IMR-90 (cell line): ENCODE data around the gene CAST. TPM values are rescaled to one million over a fixed set of nuclear protein-coding genes. Genes with fewer than 3 reads are reported as not detected.

Source experiments
- ATAC-seq: fragments of 200-7000 bp; cut with Tn5 transposase; 2 replicates; pipeline ENCODE4 v1.9.1; 2020; ENCODE audit warnings: low read depth, mild to moderate bottlenecking, moderate library complexity
- BruUV-seq: library from RNA; stranded (reverse); fragments of 400-500 nt; replicated peaks from 2 replicates; lab custom pipeline; 2021; lab: Mats Ljungman, UMichigan
- CTCF ChIA-PET: fragments of 300-600 bp; formaldehyde crosslinking; extraction: SDS; loops from one replicate; lab custom pipeline; 2021; ENCODE audit warnings: antibody characterized with exemption; lab: Yijun Ruan, JAX
- POLR2A ChIA-PET: fragments of 300-600 bp; sonication (Branson Sonifier 250); formaldehyde crosslinking; loops from one replicate; lab custom pipeline; 2022; ENCODE audit warnings: antibody characterized with exemption; ENCODE audit not compliant: unreplicated experiment; lab: Charles Lee
- DNase-seq: peaks from one replicate; pipeline ENCODE4 v3.0.0; 2013
- H2AFZ ChIP-seq: replicated peaks from 2 replicates; pipeline ENCODE3; 2013; ENCODE audit warnings: low read length, mild to moderate bottlenecking; ENCODE audit not compliant: poor library complexity
- H2AK5ac ChIP-seq: 2 replicates; pipeline ENCODE4 v1.6.1; 2013; ENCODE audit warnings: low read depth, low read length, inconsistent platforms
- H2AK9ac ChIP-seq: replicated peaks from 2 replicates; pipeline ENCODE3; 2013; ENCODE audit warnings: mild to moderate bottlenecking, low read depth, low read length, moderate library complexity; ENCODE audit not compliant: poor library complexity
- H2BK120ac ChIP-seq: 2 replicates; pipeline ENCODE4 v1.6.1; 2013; ENCODE audit warnings: low read depth, low read length, inconsistent platforms
- H2BK15ac ChIP-seq: 3 replicates; pipeline ENCODE4 v1.6.1; 2013; ENCODE audit warnings: low read depth, low read length, inconsistent platforms
- H2BK20ac ChIP-seq: 2 replicates; pipeline ENCODE4 v1.6.1; 2013; ENCODE audit warnings: low read depth, mild to moderate bottlenecking, inconsistent platforms, low read length, moderate library complexity
- H2BK5ac ChIP-seq: 2 replicates; pipeline ENCODE4 v1.6.1; 2013; ENCODE audit warnings: mild to moderate bottlenecking, low read depth, low read length, inconsistent platforms; ENCODE audit not compliant: poor library complexity, severe bottlenecking
- H3K14ac ChIP-seq: replicated peaks from 2 replicates; pipeline ENCODE4 v1.6.1; 2013; ENCODE audit warnings: low read depth, low read length, inconsistent platforms
- H3K18ac ChIP-seq: 2 replicates; pipeline ENCODE4 v1.6.1; 2013; ENCODE audit warnings: low read depth, low read length, control low read depth
- H3K23ac ChIP-seq: 2 replicates; pipeline ENCODE4 v1.6.1; 2013; ENCODE audit warnings: low read depth, low read length, inconsistent platforms
- H3K27ac ChIP-seq: 2 replicates; pipeline ENCODE4 v1.5.1; 2013; ENCODE audit warnings: mild to moderate bottlenecking, control low read depth, low read length; ENCODE audit not compliant: insufficient read depth
- H3K27me3 ChIP-seq: 2 replicates; pipeline ENCODE4 v1.6.1; 2013; ENCODE audit warnings: low read length; ENCODE audit not compliant: control insufficient read depth, insufficient read depth
- H3K36me3 ChIP-seq: 2 replicates; pipeline ENCODE4 v1.6.1; 2013; ENCODE audit warnings: low read length, mixed read lengths; ENCODE audit not compliant: control insufficient read depth, insufficient read depth
- H3K4ac ChIP-seq: 2 replicates; pipeline ENCODE4 v1.6.1; 2013; ENCODE audit warnings: low read depth, low read length, inconsistent platforms
- H3K4me1 ChIP-seq: 2 replicates; pipeline ENCODE4 v1.6.1; 2013; ENCODE audit warnings: low read length, mixed read lengths; ENCODE audit not compliant: control insufficient read depth, insufficient read depth
- H3K4me2 ChIP-seq: 2 replicates; pipeline ENCODE4 v1.6.1; 2013; ENCODE audit warnings: low read depth, mild to moderate bottlenecking, control low read depth, low read length, moderate library complexity
- H3K4me3 ChIP-seq: 2 replicates; pipeline ENCODE4 v1.5.1; 2013; ENCODE audit warnings: low read depth, mild to moderate bottlenecking, control low read depth, low read length, moderate library complexity; ENCODE audit not compliant: insufficient read depth
- H3K56ac ChIP-seq: 2 replicates; pipeline ENCODE4 v1.6.1; 2013; ENCODE audit warnings: low read length, inconsistent platforms; ENCODE audit not compliant: insufficient read depth; ENCODE audit errors: extremely low read depth
- H3K79me1 ChIP-seq, 2 experiments: 2 replicates each; pipeline ENCODE4 v1.6.1; 2013; ENCODE audit warnings: low read length in 2 of 2, inconsistent platforms in 1 of 2, low read depth in 1 of 2
- H3K9ac ChIP-seq: 2 replicates; pipeline ENCODE4 v1.6.1; 2013; ENCODE audit warnings: low read depth, low read length, control low read depth
- H3K9me1 ChIP-seq: 2 replicates; pipeline ENCODE4 v1.6.1; 2013; ENCODE audit warnings: low read length, inconsistent platforms; ENCODE audit not compliant: insufficient read depth
- H3K9me3 ChIP-seq: 2 replicates; pipeline ENCODE4 v1.6.1; 2013; ENCODE audit warnings: low read length; ENCODE audit not compliant: control insufficient read depth, insufficient read depth
- H4K20me1 ChIP-seq: 2 replicates; pipeline ENCODE4 v1.6.1; 2013; ENCODE audit warnings: low read length, inconsistent platforms; ENCODE audit not compliant: insufficient read depth
- H4K5ac ChIP-seq: 2 replicates; pipeline ENCODE4 v1.6.1; 2013; ENCODE audit warnings: mild to moderate bottlenecking, low read depth, low read length, control low read depth
- H4K8ac ChIP-seq, 2 experiments: 2 replicates each; pipeline ENCODE4 v1.6.1; 2013; ENCODE audit warnings: low read depth in 2 of 2, low read length in 2 of 2, control low read depth in 1 of 2, inconsistent platforms in 1 of 2
- H4K91ac ChIP-seq: 2 replicates; pipeline ENCODE4 v1.6.1; 2013; ENCODE audit warnings: low read depth, low read length, inconsistent platforms; ENCODE audit not compliant: insufficient read depth
- BHLHE40 ChIP-seq: fragments of 150-350 bp; IDR thresholded peaks from 2 replicates; pipeline ENCODE4 v1.6.1; 2016; ENCODE audit warnings: mild to moderate bottlenecking, low read depth, low read length
- CEBPB ChIP-seq: IDR thresholded peaks from 2 replicates; pipeline ENCODE4 v1.6.1; 2012; ENCODE audit warnings: low read depth, low read length, improper control_type of control experiment
- CHD1 ChIP-seq: IDR thresholded peaks from 2 replicates; pipeline ENCODE4 v1.6.1; 2012; ENCODE audit warnings: low read depth, low read length, improper control_type of control experiment
- FOS ChIP-seq: fragments of 150-350 bp; IDR thresholded peaks from 2 replicates; pipeline ENCODE4 v1.6.1; 2016; ENCODE audit warnings: low read depth, low read length
- MAFK ChIP-seq: IDR thresholded peaks from 2 replicates; pipeline ENCODE4 v1.6.1; 2012; ENCODE audit warnings: low read depth, low read length, improper control_type of control experiment
- MAZ ChIP-seq: IDR thresholded peaks from 2 replicates; pipeline ENCODE4 v1.6.1; 2012; ENCODE audit warnings: low read depth, mild to moderate bottlenecking, low read length, improper control_type of control experiment, moderate library complexity, borderline replicate concordance
- MXI1 ChIP-seq: IDR thresholded peaks from 2 replicates; pipeline ENCODE4 v1.6.1; 2012; ENCODE audit warnings: low read depth, mild to moderate bottlenecking, low read length, moderate library complexity, borderline replicate concordance
- NFE2L2 ChIP-seq: fragments of 150-350 bp; IDR thresholded peaks from 2 replicates; pipeline ENCODE4 v1.6.1; 2016; ENCODE audit warnings: low read depth, mild to moderate bottlenecking, low read length
- POLR2A ChIP-seq: IDR thresholded peaks from 2 replicates; pipeline ENCODE4 v1.6.1; 2012; ENCODE audit warnings: mild to moderate bottlenecking, low read depth, low read length
- RAD21 ChIP-seq: IDR thresholded peaks from 2 replicates; pipeline ENCODE4 v1.6.1; 2012; ENCODE audit warnings: low read length, improper control_type of control experiment
- RCOR1 ChIP-seq: IDR thresholded peaks from 2 replicates; pipeline ENCODE4 v1.6.1; 2012; ENCODE audit warnings: mild to moderate bottlenecking, low read length, improper control_type of control experiment; ENCODE audit not compliant: insufficient replicate concordance
- RFX5 ChIP-seq: IDR thresholded peaks from 2 replicates; pipeline ENCODE4 v1.8.0; 2012; ENCODE audit warnings: low read depth, mild to moderate bottlenecking, low read length, moderate library complexity
- SMC3 ChIP-seq: fragments of 150-350 bp; IDR thresholded peaks from 2 replicates; pipeline ENCODE4 v1.6.1; 2016; ENCODE audit warnings: low read depth, mild to moderate bottlenecking, antibody characterized with exemption, low read length, moderate library complexity
- WGBS, 2 experiments: methylation state at CpG; one replicate each; pipeline versions ENCODE4 v1.1.5 to v1.1.7; 2013; ENCODE audit warnings: missing lambda C conversion rate in 2 of 2; ENCODE audit not compliant: insufficient read length in 1 of 2; ENCODE audit errors: extremely low coverage in 2 of 2; 5-methylcytosine and 5-hydroxymethylcytosine counted together
- dilution Hi-C: fragments of 300-500 bp; cut with HindIII; formaldehyde crosslinking; loops from one replicate; pipeline ENCODE4 v1.14.3; 2018; ENCODE audit warnings: low sequenced_read_pairs; ENCODE audit not compliant: unreplicated experiment
- in situ Hi-C: fragments of 300-500 bp; cut with MboI; formaldehyde crosslinking; loops from 3 replicates; pipeline ENCODE4 v1.14.3; 2019; ENCODE audit warnings: low sequenced_read_pairs, inconsistent platforms, mixed read lengths
- intact Hi-C: fragments of 100-400 bp; cut with micrococcal nuclease; formaldehyde crosslinking; loops from 2 replicates; pipeline ENCODE4 v1.10.0; 2022
- polyA plus RNA-seq, 3 experiments: library from polyadenylated mRNA; depleted of rRNA; stranded (reverse); fragments of >200 nt; gene quantifications; 2 replicates each; pipeline ENCODE4 v1.2.3, GENCODE V29; 2012; ENCODE audit warnings: low replicate concordance in 1 of 3
- total RNA-seq: library from RNA; depleted of rRNA; stranded (reverse); fragments of >200 nt; gene quantifications from 2 replicates; pipeline ENCODE4 v1.2.3, GENCODE V29; 2012
- TF ChIP-seq, protein P1 (sequence below): conservative IDR thresholded peaks from 2 replicates; pipeline ENCODE4 v1.5.1; 2012; ENCODE audit warnings: mild to moderate bottlenecking, low read depth, low read length, improper control_type of control experiment
- TF ChIP-seq, protein P2 (sequence below): fragments of 150-350 bp; IDR thresholded peaks from 2 replicates; pipeline ENCODE4 v1.6.1; 2016; ENCODE audit warnings: low read depth, mild to moderate bottlenecking, low read length, moderate library complexity, borderline replicate concordance
- TF ChIP-seq, protein P3 (sequence below): fragments of 150-350 bp; IDR thresholded peaks from 2 replicates; pipeline ENCODE4 v1.6.1; 2017; ENCODE audit warnings: mild to moderate bottlenecking, antibody characterized with exemption, low read length, low read depth

The CAST gene
- total and polyA plus RNA-seq, 2 of the 4 experiments (the other 2 are of a cell fraction), result 91.3 to 128 TPM

DNA sequence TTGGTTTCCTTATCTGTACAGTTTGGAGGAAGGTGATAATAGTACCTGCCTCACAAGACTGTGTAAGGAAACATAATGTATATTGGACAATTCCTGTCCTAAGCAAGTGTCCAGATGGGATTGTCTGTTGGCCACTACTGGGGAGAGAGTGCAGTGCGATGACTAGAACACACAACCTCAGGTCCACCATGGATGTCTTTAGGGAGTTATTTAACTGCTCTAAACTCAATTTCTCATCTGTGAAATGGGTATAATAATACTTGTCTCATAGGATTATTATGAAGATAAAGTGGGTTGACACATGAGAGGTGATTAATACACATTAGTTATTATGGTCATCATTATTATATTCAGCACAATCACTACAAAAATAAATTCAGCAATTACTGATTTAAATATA, 63.1 kb downstream of the CAST start:
- H2AFZ ChIP-seq, result no peak overlapping the region
- peaks cover 4% of the 10 kb centered on the region for H3K4me1 ChIP-seq
- no peak overlapping the region for H2BK120ac ChIP-seq
- H3K79me1 ChIP-seq, result peaks cover 22 to 52% of the 10 kb centered on the region in 2 experiments
- CTCF ChIA-PET, result interaction anchor here (0.7 kb wide), 1 partner anchor 10 kb away, joined by 3 read pairs; no protein-coding TSS in a partner anchor
- no peak overlapping the region for H3K9ac ChIP-seq
- H4K20me1 ChIP-seq, result peaks cover 16% of the 10 kb centered on the region
- no peak overlapping the region for H3K14ac ChIP-seq
- H3K18ac ChIP-seq, result no peak overlapping the region
- peaks cover 16% of the 10 kb centered on the region for H3K9me1 ChIP-seq
- no peak overlapping the region for H3K4me3 ChIP-seq
- TF ChIP-seq POLR2A (no peak), MAZ (no peak), SMC3 (no peak), NFE2L2 (no peak), MXI1 (no peak), CHD1 (no peak), FOS (no peak), MAFK (no peak), RFX5 (no peak), BHLHE40 (no peak), RCOR1 (no peak), RAD21 (no peak), CEBPB (no peak)
- TF ChIP-seq, protein P1, sequence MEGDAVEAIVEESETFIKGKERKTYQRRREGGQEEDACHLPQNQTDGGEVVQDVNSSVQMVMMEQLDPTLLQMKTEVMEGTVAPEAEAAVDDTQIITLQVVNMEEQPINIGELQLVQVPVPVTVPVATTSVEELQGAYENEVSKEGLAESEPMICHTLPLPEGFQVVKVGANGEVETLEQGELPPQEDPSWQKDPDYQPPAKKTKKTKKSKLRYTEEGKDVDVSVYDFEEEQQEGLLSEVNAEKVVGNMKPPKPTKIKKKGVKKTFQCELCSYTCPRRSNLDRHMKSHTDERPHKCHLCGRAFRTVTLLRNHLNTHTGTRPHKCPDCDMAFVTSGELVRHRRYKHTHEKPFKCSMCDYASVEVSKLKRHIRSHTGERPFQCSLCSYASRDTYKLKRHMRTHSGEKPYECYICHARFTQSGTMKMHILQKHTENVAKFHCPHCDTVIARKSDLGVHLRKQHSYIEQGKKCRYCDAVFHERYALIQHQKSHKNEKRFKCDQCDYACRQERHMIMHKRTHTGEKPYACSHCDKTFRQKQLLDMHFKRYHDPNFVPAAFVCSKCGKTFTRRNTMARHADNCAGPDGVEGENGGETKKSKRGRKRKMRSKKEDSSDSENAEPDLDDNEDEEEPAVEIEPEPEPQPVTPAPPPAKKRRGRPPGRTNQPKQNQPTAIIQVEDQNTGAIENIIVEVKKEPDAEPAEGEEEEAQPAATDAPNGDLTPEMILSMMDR, result no peak
- TF ChIP-seq, protein P2, sequence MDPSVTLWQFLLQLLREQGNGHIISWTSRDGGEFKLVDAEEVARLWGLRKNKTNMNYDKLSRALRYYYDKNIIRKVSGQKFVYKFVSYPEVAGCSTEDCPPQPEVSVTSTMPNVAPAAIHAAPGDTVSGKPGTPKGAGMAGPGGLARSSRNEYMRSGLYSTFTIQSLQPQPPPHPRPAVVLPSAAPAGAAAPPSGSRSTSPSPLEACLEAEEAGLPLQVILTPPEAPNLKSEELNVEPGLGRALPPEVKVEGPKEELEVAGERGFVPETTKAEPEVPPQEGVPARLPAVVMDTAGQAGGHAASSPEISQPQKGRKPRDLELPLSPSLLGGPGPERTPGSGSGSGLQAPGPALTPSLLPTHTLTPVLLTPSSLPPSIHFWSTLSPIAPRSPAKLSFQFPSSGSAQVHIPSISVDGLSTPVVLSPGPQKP, result no peak
- TF ChIP-seq, protein P3, sequence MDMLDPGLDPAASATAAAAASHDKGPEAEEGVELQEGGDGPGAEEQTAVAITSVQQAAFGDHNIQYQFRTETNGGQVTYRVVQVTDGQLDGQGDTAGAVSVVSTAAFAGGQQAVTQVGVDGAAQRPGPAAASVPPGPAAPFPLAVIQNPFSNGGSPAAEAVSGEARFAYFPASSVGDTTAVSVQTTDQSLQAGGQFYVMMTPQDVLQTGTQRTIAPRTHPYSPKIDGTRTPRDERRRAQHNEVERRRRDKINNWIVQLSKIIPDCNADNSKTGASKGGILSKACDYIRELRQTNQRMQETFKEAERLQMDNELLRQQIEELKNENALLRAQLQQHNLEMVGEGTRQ, result no peak
- no peak overlapping the region for H2BK15ac ChIP-seq
- no TSS peak for BruUV-seq
- no peak overlapping the region for H2BK5ac ChIP-seq
- H3K23ac ChIP-seq, result no peak overlapping the region
- no peak overlapping the region for H4K91ac ChIP-seq
- intact Hi-C loops (no loop called here), dilution Hi-C loops (no loop called here), in situ Hi-C loops (no loop called here)
- H4K8ac ChIP-seq, result no peak overlapping the region
- no peak overlapping the region for H3K27ac ChIP-seq
- H4K5ac ChIP-seq, result no peak overlapping the region
- no peak overlapping the region for H2BK20ac ChIP-seq
- POLR2A ChIA-PET, result no interaction called here
- no peak for DNase-seq
- peaks cover 12% of the 10 kb centered on the region for H3K36me3 ChIP-seq
- no peak overlapping the region for H3K56ac ChIP-seq
- no peak overlapping the region for H3K4me2 ChIP-seq
- no peak for ATAC-seq
- H3K27me3 ChIP-seq, result no peaks in the 10 kb centered on the region
- H2AK5ac ChIP-seq, result no peak overlapping the region
- no CpG with 5 or more reads among the region's 1 CpG for WGBS, 2 experiments
- no peak overlapping the region for H3K4ac ChIP-seq
- no peaks in the 10 kb centered on the region for H3K9me3 ChIP-seq
- H2AK9ac ChIP-seq, result no peak overlapping the region
